ENCODE results near the gene TAC4. TPM values are rescaled to one million over a fixed set of nuclear protein-coding genes. Genes with fewer than 3 reads are reported as not detected.
A peak's percentile ranks its signal among the peaks of the same experiment; 100 is the strongest.

TAC4 gene
- total and polyA plus RNA-seq, 9 of the 15 experiments (the other 6 are each of a cell fraction or from before 2014, with no cell fraction given), result 0.17 TPM; not detected in 8

GRCh38 chr17:49851387-49852291 is 3.8 kb upstream of the TAC4 start (continued):
- peak; percentile 57 for TF ChIP-seq MYC (IDR thresholded peaks at IDR 0.05; ENCODE audit: low read depth, low read length)
- TF ChIP-seq MYC (CRISPR knock-in tag; IDR thresholded peaks at IDR 0.05; ENCODE audit: borderline replicate concordance, low read depth), result 0 out of 2 replicates have a peak, but pooled peaks have one; percentile 50
- 0 out of 2 replicates have a peak, but pooled peaks have one; percentile 36 for TF ChIP-seq ZNF780A (CRISPR knock-in tag; IDR thresholded peaks at IDR 0.05)
- peak; percentile 87 for TF ChIP-seq E2F8 (IDR thresholded peaks at IDR 0.05; ENCODE audit: low read depth, partially characterized antibody)
- peak; percentile 33 for TF ChIP-seq RBFOX2 (IDR thresholded peaks at IDR 0.05; ENCODE audit: low read depth, low read length)
- TF ChIP-seq ZFP36 (IDR thresholded peaks at IDR 0.05; ENCODE audit: low read depth, low read length, partially characterized antibody), result peak; percentile 4
- TF ChIP-seq, protein P1, sequence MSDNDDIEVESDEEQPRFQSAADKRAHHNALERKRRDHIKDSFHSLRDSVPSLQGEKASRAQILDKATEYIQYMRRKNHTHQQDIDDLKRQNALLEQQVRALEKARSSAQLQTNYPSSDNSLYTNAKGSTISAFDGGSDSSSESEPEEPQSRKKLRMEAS (CRISPR knock-in tag; IDR thresholded peaks at IDR 0.05), result peak; percentile 47; the same call in 1 of the 2 replicates
- TF ChIP-seq ZNF830 (CRISPR knock-in tag; IDR thresholded peaks at IDR 0.05), result 0 out of 2 replicates have a peak, but pooled peaks have one; percentile 48
- TF ChIP-seq, protein P2, sequence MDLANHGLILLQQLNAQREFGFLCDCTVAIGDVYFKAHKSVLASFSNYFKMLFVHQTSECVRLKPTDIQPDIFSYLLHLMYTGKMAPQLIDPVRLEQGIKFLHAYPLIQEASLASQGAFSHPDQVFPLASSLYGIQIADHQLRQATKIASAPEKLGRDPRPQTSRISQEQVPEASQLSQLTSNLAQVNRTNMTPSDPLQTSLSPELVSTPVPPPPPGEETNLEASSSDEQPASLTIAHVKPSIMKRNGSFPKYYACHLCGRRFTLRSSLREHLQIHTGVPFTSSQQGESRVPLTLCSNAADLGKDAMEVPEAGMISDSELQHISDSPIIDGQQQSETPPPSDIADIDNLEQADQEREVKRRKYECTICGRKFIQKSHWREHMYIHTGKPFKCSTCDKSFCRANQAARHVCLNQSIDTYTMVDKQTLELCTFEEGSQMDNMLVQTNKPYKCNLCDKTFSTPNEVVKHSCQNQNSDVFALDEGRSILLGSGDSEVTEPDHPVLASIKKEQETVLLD (IDR thresholded peaks at IDR 0.05), result peak; percentile 64; the same call in 1 of the 2 replicates
- TF ChIP-seq LEF1 (IDR thresholded peaks at IDR 0.05), result peak; percentile 61; the same call in 1 of the 2 replicates
- peak; percentile 42; the same call in 1 of the 2 replicates for TF ChIP-seq CREM (IDR thresholded peaks at IDR 0.05; ENCODE audit: low read depth)
- no peak for TF ChIP-seq TSHZ1 (CRISPR knock-in tag; IDR thresholded peaks at IDR 0.05)
- no peak for TF ChIP-seq ATF1 (CRISPR knock-in tag; IDR thresholded peaks at IDR 0.05)
- TF ChIP-seq ATF1 (tag; IDR thresholded peaks at IDR 0.05), result peak; percentile 36; the same call in 1 of the 2 replicates
- TF ChIP-seq, protein P3, sequence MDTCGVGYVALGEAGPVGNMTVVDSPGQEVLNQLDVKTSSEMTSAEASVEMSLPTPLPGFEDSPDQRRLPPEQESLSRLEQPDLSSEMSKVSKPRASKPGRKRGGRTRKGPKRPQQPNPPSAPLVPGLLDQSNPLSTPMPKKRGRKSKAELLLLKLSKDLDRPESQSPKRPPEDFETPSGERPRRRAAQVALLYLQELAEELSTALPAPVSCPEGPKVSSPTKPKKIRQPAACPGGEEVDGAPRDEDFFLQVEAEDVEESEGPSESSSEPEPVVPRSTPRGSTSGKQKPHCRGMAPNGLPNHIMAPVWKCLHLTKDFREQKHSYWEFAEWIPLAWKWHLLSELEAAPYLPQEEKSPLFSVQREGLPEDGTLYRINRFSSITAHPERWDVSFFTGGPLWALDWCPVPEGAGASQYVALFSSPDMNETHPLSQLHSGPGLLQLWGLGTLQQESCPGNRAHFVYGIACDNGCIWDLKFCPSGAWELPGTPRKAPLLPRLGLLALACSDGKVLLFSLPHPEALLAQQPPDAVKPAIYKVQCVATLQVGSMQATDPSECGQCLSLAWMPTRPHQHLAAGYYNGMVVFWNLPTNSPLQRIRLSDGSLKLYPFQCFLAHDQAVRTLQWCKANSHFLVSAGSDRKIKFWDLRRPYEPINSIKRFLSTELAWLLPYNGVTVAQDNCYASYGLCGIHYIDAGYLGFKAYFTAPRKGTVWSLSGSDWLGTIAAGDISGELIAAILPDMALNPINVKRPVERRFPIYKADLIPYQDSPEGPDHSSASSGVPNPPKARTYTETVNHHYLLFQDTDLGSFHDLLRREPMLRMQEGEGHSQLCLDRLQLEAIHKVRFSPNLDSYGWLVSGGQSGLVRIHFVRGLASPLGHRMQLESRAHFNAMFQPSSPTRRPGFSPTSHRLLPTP (IDR thresholded peaks at IDR 0.05; ENCODE audit: borderline replicate concordance, extremely low read depth, insufficient read length), result peak; percentile 83

All from K562 (cell line).